MM.1S (cell line): ENCODE data around the gene PRDM1.

Source experiments
- EZH2 ChIP-seq: fragments of 300-600 bp; sonication (generic); optimal IDR thresholded peaks from 2 replicates; pipeline ENCODE3; 2017; ENCODE audit warnings: low read depth, mild to moderate bottlenecking, antibody characterized with exemption, low read length, mixed read lengths
- TF ChIP-seq, protein P1 (sequence below): fragments of 300-600 bp; sonication (generic); IDR thresholded peaks from 2 replicates; pipeline ENCODE4 v1.5.1; 2016; ENCODE audit warnings: antibody characterized with exemption, low read length, mixed read lengths

DNA sequence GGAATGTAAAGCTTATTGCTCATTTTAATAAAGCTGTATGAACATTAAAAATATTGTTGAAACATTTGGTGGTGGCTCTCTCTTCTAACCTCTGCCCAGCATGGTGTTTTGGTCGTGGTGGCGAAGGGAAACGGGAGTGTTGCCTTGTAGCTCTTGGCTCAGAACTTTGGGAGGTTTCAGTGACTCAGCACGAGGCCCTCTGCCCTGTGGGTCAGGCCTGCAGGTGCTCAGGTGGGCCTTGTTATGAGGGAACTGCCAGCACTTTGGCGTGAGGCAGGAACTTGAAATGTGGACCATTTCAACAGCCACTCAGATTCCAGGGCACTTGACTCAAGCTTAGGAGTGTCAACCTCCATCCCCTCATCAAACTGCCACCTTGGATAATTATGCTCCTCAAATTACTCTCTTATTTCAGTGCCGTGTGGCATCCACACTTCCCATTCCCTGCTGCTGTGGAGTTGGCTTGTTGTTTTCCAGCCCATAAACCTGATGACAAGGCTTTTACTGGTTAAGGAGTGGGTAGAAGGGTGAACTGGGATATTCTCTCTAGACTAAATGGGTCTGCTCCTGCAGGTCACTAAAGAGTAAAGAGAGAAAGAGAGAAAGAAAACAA is 36.3 kb downstream of the PRDM1 start:
- TF ChIP-seq, protein P1, sequence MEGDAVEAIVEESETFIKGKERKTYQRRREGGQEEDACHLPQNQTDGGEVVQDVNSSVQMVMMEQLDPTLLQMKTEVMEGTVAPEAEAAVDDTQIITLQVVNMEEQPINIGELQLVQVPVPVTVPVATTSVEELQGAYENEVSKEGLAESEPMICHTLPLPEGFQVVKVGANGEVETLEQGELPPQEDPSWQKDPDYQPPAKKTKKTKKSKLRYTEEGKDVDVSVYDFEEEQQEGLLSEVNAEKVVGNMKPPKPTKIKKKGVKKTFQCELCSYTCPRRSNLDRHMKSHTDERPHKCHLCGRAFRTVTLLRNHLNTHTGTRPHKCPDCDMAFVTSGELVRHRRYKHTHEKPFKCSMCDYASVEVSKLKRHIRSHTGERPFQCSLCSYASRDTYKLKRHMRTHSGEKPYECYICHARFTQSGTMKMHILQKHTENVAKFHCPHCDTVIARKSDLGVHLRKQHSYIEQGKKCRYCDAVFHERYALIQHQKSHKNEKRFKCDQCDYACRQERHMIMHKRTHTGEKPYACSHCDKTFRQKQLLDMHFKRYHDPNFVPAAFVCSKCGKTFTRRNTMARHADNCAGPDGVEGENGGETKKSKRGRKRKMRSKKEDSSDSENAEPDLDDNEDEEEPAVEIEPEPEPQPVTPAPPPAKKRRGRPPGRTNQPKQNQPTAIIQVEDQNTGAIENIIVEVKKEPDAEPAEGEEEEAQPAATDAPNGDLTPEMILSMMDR, result no peak
- no peak for TF ChIP-seq EZH2
